ENCODE measurements around the gene FLOT1. TPM values are rescaled to one million over a fixed set of nuclear protein-coding genes. Genes with fewer than 3 reads are reported as not detected.

The FLOT1 gene
- total RNA-seq, 1 experiment from 2014 or later: 111 TPM

DNA sequence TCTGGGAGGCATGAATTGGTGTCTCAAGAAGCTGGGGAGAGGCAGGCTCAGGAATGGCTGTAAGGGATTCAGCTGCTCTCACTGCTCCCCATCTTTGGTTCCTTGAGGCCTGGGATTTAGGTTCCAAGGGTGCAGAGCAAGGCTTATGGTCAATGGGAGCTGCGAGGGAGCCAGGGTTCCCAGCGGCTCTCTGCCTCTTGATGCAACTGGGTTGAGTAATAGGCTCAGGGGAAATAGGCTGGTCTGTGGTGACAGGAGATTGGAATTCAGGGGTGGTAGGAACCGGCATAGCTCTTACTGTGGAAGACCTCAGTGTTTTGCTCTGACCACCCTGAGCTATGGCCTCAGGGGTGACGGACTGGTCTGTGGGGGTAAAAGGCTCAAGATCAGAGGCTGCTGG, 38.7 kb downstream of the FLOT1 start:
- no peak overlapping the region for H3K9ac ChIP-seq (ENCODE audit: extremely low read depth, insufficient read length, low read length)
- no peak overlapping the region for H3K4me2 ChIP-seq (ENCODE audit: insufficient read depth, insufficient read length, low read length)
- H2BK12ac ChIP-seq (ENCODE audit: insufficient read length, low read depth, low read length): no peak overlapping the region
- no peak overlapping the region for H4K8ac ChIP-seq (replicated peaks; ENCODE audit: insufficient read length, low read depth, low read length)
- TF ChIP-seq, protein P1, sequence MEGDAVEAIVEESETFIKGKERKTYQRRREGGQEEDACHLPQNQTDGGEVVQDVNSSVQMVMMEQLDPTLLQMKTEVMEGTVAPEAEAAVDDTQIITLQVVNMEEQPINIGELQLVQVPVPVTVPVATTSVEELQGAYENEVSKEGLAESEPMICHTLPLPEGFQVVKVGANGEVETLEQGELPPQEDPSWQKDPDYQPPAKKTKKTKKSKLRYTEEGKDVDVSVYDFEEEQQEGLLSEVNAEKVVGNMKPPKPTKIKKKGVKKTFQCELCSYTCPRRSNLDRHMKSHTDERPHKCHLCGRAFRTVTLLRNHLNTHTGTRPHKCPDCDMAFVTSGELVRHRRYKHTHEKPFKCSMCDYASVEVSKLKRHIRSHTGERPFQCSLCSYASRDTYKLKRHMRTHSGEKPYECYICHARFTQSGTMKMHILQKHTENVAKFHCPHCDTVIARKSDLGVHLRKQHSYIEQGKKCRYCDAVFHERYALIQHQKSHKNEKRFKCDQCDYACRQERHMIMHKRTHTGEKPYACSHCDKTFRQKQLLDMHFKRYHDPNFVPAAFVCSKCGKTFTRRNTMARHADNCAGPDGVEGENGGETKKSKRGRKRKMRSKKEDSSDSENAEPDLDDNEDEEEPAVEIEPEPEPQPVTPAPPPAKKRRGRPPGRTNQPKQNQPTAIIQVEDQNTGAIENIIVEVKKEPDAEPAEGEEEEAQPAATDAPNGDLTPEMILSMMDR (conservative IDR thresholded peaks at IDR 0.05): no peak
- H3K27ac Mint-ChIP-seq: no peak overlapping the region; a peak in 2 of 7 replicates
- H3K18ac ChIP-seq (ENCODE audit: insufficient read length, low read depth, low read length): no peak overlapping the region
- H2AFZ ChIP-seq (ENCODE audit: low read length): no peak overlapping the region
- no peak overlapping the region for H2AK5ac ChIP-seq (ENCODE audit: insufficient read length, low read length)
- no peak overlapping the region for H3K23ac ChIP-seq (ENCODE audit: insufficient read length, low read depth, low read length)
- H3K4me1 ChIP-seq (ENCODE audit: insufficient read depth, low read length): 0 out of 2 replicates have a peak, but pooled peaks cover 2% of the 10 kb centered on the region
- H3K27ac ChIP-seq (ENCODE audit: insufficient read length, low read depth, low read length): no peak overlapping the region
- H3K36me3 Mint-ChIP-seq (ENCODE audit: insufficient read depth in 1 of 3, low read depth in 3 of 3): peaks cover 54 to 77% (median 76%) of the 10 kb centered on the region in 3 experiments; a peak in 6 of 7 replicates
- H3K23me2 ChIP-seq (ENCODE audit: insufficient read length, low read depth, low read length, poor library complexity, severe bottlenecking): no peaks in the 10 kb centered on the region
- no peak overlapping the region for H2BK120ac ChIP-seq (ENCODE audit: low read depth, low read length, poor library complexity, severe bottlenecking)
- H4K20me1 ChIP-seq (ENCODE audit: control insufficient read depth, insufficient read depth, insufficient read length): no peaks in the 10 kb centered on the region
- no peaks in the 10 kb centered on the region for H3K27me3 ChIP-seq (ENCODE audit: insufficient read depth, low read length)
- no peak for DNase-seq
- H3K79me2 ChIP-seq (ENCODE audit: insufficient read depth, low read length): no peaks in the 10 kb centered on the region
- no peaks in the 10 kb centered on the region for H3K9me3 ChIP-seq (ENCODE audit: control insufficient read depth, low read depth, low read length)
- no peak overlapping the region for H3K4ac ChIP-seq (ENCODE audit: low read depth, low read length)
- peaks cover 6 to 11% of the 10 kb centered on the region in 2 experiments for H3K4me1 Mint-ChIP-seq
- no peak overlapping the region for H2BK5ac ChIP-seq (ENCODE audit: insufficient read length, low read length)
- no peaks in the 10 kb centered on the region for H3K79me1 ChIP-seq (ENCODE audit: insufficient read depth, low read depth, low read length, poor library complexity, severe bottlenecking)
- no peak overlapping the region for H2BK15ac ChIP-seq (ENCODE audit: low read depth, low read length)
- H4K91ac ChIP-seq (ENCODE audit: insufficient read length, low read depth, low read length): no peak overlapping the region
- no peaks in the 10 kb centered on the region for H3K27me3 Mint-ChIP-seq (ENCODE audit: low read depth)
- H3K14ac ChIP-seq (ENCODE audit: insufficient read depth, low read length): no peak overlapping the region; the same call in 1 of the 2 replicates
- H3T11ph ChIP-seq (ENCODE audit: low read length): no peak overlapping the region
- H3K4me3 Mint-ChIP-seq: no peak overlapping the region
- no peak overlapping the region for H4K5ac ChIP-seq (ENCODE audit: insufficient read length, low read depth, low read length)
- no CpG with 5 or more reads among the region's 4 CpGs for whole genome bisulfite sequencing (ENCODE audit: extremely low coverage, insufficient read length, low lambda C conversion rate)
- H3K9me3 Mint-ChIP-seq: no peaks in the 10 kb centered on the region
- no peak overlapping the region for H2BK20ac ChIP-seq (ENCODE audit: low read depth, low read length, poor library complexity, severe bottlenecking)
- no peak overlapping the region for H3K56ac ChIP-seq (ENCODE audit: insufficient read length, low read depth, low read length)

All from H9 (cell line).